Tibial nerve (tissue), 4 donors: Measurements from ENCODE around the gene FAM181A.

Experiments used
- CTCF ChIP-seq, 5 experiments: fragments of 200-600 bp in 3 of 5; fragments of 450-650 bp in 2 of 5; sonication (generic) in 3 of 5; IDR thresholded peaks; one replicate each; pipeline ENCODE4 v1.5.1; 2016 to 2019; ENCODE audit warnings: antibody characterized with exemption in 5 of 5, mild to moderate bottlenecking in 3 of 5, moderate library complexity in 2 of 5
- EP300 ChIP-seq, 2 donors: sonication (generic); formaldehyde crosslinking; IDR thresholded peaks; one replicate each; pipeline ENCODE4 v1.6.1; 2017; ENCODE audit warnings: antibody characterized with exemption in 2 of 2, mild to moderate bottlenecking in 1 of 2
- POLR2A ChIP-seq, 2 donors: fragments of 450-650 bp; IDR thresholded peaks; one replicate each; pipeline ENCODE4 v1.6.1; 2017; ENCODE audit warnings: antibody characterized with exemption in 2 of 2, mild to moderate bottlenecking in 2 of 2, moderate library complexity in 2 of 2

GRCh38 chr14:93974299-93974698 is 47.2 kb downstream of the FAM181A start:
- no peak for TF ChIP-seq CTCF (IDR thresholded peaks at IDR 0.05)
- no peak for TF ChIP-seq POLR2A (IDR thresholded peaks at IDR 0.05)
- TF ChIP-seq EP300 (IDR thresholded peaks at IDR 0.05) = no peak
